GM10266 (cell line): ENCODE results near the gene HTRA1.

ENCODE experiments used
- DNase-seq: peaks from one replicate; pipeline ENCODE4 v3.0.0; 2012; ENCODE audit errors: extremely low spot score
- TF ChIP-seq, protein P1 (sequence below): IDR thresholded peaks from 2 replicates; pipeline ENCODE4 v1.5.1; 2012; ENCODE audit warnings: mild to moderate bottlenecking, low read depth; ENCODE audit not compliant: control insufficient read depth, insufficient read depth; ENCODE audit errors: missing control alignments

HTRA1 gene

DNA sequence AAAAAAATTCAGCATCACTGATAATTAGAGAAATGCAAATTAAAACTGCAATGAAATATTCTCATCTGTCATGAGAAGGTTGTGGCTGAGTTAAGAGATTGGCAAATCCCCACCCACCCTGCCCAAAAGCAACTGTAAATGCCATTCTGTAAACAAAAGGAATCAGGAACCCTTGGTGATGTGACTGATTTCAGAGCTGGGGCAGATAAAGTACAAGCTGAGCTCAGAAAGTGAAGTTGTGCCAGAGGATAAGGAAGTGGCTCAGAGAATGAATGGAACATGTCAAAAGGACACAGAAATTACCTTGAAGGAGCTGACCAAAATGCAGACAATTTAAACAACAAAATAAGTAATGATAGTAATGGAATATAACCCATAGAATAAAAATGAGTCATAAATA, 39.6 kb upstream of the HTRA1 start:
- TF ChIP-seq, protein P1, sequence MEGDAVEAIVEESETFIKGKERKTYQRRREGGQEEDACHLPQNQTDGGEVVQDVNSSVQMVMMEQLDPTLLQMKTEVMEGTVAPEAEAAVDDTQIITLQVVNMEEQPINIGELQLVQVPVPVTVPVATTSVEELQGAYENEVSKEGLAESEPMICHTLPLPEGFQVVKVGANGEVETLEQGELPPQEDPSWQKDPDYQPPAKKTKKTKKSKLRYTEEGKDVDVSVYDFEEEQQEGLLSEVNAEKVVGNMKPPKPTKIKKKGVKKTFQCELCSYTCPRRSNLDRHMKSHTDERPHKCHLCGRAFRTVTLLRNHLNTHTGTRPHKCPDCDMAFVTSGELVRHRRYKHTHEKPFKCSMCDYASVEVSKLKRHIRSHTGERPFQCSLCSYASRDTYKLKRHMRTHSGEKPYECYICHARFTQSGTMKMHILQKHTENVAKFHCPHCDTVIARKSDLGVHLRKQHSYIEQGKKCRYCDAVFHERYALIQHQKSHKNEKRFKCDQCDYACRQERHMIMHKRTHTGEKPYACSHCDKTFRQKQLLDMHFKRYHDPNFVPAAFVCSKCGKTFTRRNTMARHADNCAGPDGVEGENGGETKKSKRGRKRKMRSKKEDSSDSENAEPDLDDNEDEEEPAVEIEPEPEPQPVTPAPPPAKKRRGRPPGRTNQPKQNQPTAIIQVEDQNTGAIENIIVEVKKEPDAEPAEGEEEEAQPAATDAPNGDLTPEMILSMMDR = no peak
- no peak for DNase-seq

DNA sequence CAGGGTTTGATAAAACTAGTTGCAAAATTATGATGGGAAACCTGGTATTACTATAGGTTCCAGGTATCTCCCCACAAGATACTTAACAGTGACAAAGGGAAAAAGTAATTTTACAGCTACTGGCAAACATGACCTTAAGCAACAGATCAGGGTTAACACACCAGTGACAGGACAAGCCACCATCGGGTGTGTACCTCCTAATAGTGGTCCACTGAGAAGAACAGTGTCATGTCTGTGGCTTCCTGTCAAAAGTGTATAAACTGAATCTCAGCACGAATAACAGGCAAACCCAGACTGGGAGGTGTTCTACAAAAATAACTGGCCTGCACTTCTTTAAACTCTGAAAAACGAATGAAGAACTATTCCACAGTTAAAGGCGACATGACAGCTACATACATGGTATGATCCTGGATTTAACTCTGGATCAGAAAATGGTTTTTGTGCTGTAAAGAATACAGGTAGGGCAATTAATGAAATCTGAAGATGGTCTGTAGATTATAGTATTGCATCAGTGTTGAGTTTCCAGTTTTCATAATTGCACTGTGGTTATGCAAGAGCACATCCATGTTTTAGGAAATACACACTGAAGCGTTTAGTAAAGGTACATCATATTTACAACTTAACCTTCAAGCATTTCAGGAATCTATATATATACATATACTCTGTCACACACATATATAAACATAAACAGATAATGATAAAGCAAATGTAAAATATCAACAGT, 38.9 kb upstream of the HTRA1 start:
- TF ChIP-seq, protein P1 = no peak

DNA sequence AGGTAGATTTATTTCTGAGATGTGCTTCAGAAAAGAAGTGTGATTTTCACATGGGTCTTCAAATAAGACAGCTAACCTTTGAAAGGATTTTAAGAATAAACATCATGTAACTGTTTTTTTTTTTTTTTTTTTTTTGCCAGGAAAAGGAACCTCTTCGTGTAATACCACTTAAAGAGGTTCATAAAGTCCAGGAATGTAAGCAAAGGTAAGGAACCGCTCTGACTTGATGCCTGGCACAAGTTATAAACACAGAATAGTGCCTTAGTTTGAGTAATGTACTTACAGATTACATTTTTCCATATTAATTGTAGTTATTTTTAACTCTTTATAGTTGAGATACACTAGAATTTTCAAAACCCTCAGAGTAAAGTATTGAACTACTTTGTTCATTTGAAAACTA, 37.3 kb upstream of the HTRA1 start:
- DNase-seq = no peak
- TF ChIP-seq, protein P1 = no peak

More for the DNA sequence above, 38.9 kb upstream of the HTRA1 start:
- no peak for DNase-seq

DNA sequence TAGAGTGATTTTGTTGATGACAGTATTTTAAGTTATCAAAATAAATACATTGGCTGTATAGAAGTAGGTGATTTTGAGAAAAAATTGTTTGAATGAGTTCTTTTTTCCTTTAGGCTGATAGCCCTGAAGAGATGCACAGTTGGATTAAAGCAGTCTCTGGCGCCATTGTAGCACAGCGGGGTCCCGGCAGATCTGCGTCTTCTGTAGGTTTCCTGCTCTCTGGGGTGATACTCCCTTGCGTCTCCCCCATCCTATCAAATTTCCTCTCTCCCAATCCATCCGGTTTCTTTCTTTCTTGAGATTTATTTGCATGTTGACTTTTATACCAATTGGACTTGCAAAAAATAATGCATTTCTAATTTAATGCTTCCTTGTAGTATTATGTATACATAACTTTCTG, 34.5 kb upstream of the HTRA1 start:
- TF ChIP-seq, protein P1 = no peak
- no peak for DNase-seq

DNA sequence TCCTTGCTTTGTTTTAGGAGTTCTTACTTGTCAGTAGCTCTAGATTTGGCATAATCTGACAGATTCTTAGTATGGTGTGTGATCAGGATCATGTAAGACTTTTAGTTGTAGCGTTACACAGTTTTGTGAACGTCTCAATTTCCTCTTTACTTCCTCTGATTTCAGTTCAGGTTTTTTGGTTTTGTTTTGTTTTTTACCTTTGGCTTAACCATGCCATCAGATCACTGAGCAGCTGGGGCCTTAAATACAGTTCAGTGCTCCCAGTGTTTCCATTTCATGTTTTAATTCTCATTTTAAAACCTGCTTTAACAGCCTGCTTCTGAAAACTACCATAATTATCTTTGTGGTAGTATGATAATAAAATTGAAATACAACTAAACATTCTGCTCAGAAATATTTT, 34.1 kb upstream of the HTRA1 start:
- TF ChIP-seq, protein P1 = no peak
- no peak for DNase-seq

DNA sequence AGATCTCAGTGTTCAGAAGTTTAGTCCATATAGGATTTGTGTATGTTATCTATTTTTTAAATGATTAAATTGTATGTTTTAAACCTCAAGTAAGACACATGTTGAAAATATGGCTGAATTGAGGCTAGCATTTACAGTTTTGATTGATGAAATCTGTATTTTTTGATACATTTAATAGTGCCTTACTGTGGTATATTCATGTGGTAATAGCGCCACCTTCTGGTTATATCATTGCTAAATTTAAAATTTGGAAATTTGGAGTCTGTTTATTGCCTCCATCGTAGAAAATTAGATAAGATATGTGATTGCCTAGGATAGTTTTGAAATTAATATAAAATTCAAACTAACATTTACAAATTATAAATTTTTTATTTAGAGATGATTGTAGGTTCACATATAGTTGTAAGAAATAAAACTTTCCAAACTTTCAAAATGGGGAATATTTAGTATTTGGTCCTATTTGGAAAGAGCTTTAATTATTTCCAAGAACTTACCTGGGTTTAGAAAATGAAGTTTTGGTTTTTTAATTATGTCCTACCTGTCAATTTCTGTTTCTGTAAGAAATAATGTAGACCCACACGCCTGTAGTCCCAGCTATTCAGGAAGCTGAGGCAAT, 26.0 kb upstream of the HTRA1 start:
- no peak for DNase-seq
- TF ChIP-seq, protein P1 = peak; percentile 42

DNA sequence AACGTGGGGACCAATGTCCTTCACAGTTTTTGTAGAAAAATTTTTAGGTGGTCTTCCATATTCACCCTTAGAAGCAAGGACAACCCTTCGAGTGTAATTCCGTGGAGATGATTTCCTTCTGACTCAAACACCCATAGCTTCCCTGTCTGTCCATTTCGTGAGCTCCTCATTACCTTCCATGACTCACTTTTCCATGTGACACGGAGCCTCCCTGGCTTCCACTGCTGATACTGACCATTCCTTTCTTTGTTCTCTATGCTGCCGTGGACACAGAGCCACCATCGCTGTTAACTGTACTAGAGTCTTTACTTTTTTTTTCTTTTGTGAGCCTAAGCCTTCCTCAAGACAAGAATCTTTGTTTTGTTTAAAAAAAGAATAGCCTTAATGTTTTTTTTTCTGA, 19.4 kb upstream of the HTRA1 start:
- TF ChIP-seq, protein P1 = no peak
- DNase-seq = no peak
